Adrenal gland (tissue), 5 donors: ENCODE measurements around the gene SLCO2A1.

Experiments used
- POLR2A ChIP-seq, 2 donors: fragments of 450-650 bp; IDR thresholded peaks; one replicate each; pipeline ENCODE4 v1.6.1; 2017; ENCODE audit warnings: antibody characterized with exemption in 2 of 2, mild to moderate bottlenecking in 2 of 2, moderate library complexity in 1 of 2
- TF ChIP-seq, protein P1 (sequence below), 6 experiments: fragments of 450-650 bp in 4 of 6; fragments of 200-600 bp in 2 of 6; sonication (generic) in 1 of 6; IDR thresholded peaks; 1 replicate in 5 of 6; 2 replicates in 1 of 6; pipeline versions ENCODE4 v1.5.1 to v1.8.0; 2016 to 2021; ENCODE audit warnings: antibody characterized with exemption in 6 of 6, mild to moderate bottlenecking in 2 of 6, moderate library complexity in 1 of 6
- donor health status: DM: no; HTN: no; CAD: no.

DNA sequence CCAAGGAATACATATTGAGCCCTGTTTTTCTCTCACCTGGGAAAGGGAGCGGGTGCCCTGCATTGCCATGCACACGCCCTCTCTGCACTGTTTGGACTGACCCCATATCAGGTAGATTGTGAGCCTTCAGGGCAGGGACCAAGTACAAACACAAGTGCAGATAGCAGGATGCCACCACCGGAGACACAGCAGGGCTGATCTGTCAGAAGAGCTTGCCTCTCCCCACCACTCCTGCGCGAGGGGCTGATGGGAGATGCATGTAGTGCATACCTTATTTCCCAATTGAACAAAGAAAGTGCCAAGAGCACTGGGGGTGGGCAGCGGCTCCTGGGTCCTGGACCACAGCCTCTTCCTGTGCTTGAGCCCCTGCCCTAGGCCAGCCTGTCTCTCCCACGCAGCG, 9.0 kb upstream of the SLCO2A1 start:
- TF ChIP-seq, protein P1, sequence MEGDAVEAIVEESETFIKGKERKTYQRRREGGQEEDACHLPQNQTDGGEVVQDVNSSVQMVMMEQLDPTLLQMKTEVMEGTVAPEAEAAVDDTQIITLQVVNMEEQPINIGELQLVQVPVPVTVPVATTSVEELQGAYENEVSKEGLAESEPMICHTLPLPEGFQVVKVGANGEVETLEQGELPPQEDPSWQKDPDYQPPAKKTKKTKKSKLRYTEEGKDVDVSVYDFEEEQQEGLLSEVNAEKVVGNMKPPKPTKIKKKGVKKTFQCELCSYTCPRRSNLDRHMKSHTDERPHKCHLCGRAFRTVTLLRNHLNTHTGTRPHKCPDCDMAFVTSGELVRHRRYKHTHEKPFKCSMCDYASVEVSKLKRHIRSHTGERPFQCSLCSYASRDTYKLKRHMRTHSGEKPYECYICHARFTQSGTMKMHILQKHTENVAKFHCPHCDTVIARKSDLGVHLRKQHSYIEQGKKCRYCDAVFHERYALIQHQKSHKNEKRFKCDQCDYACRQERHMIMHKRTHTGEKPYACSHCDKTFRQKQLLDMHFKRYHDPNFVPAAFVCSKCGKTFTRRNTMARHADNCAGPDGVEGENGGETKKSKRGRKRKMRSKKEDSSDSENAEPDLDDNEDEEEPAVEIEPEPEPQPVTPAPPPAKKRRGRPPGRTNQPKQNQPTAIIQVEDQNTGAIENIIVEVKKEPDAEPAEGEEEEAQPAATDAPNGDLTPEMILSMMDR (IDR thresholded peaks at IDR 0.05), result no peak
- no peak for TF ChIP-seq POLR2A (IDR thresholded peaks at IDR 0.05)
